PFSK-1 (cell line): ENCODE data around the gene PDE4B.

ENCODE experiments used
- FOXP2 ChIP-seq: optimal IDR thresholded peaks from 2 replicates; pipeline ENCODE3; 2011; ENCODE audit warnings: borderline replicate concordance, control low read depth, inconsistent platforms; ENCODE audit not compliant: insufficient read depth; ENCODE audit errors: extremely low read length, extremely low read depth
- POLR2AphosphoS5 ChIP-seq: IDR thresholded peaks from 2 replicates; pipeline ENCODE4 v1.6.1; 2012; ENCODE audit warnings: low read depth, mild to moderate bottlenecking, control low read depth, low read length, moderate library complexity
- TF ChIP-seq, protein P1 (sequence below), 2 experiments: IDR thresholded peaks; 2 replicates each; pipeline versions ENCODE4 v1.6.1 to v1.8.0; 2011 to 2012; ENCODE audit warnings: low read depth in 2 of 2, low read length in 2 of 2, control low read depth in 1 of 2, inconsistent platforms in 1 of 2, mild to moderate bottlenecking in 1 of 2, moderate library complexity in 1 of 2; ENCODE audit not compliant: insufficient read depth in 1 of 2

- TF ChIP-seq POLR2AphosphoS5 (no peak), FOXP2 (no peak)
- TF ChIP-seq, protein P1, sequence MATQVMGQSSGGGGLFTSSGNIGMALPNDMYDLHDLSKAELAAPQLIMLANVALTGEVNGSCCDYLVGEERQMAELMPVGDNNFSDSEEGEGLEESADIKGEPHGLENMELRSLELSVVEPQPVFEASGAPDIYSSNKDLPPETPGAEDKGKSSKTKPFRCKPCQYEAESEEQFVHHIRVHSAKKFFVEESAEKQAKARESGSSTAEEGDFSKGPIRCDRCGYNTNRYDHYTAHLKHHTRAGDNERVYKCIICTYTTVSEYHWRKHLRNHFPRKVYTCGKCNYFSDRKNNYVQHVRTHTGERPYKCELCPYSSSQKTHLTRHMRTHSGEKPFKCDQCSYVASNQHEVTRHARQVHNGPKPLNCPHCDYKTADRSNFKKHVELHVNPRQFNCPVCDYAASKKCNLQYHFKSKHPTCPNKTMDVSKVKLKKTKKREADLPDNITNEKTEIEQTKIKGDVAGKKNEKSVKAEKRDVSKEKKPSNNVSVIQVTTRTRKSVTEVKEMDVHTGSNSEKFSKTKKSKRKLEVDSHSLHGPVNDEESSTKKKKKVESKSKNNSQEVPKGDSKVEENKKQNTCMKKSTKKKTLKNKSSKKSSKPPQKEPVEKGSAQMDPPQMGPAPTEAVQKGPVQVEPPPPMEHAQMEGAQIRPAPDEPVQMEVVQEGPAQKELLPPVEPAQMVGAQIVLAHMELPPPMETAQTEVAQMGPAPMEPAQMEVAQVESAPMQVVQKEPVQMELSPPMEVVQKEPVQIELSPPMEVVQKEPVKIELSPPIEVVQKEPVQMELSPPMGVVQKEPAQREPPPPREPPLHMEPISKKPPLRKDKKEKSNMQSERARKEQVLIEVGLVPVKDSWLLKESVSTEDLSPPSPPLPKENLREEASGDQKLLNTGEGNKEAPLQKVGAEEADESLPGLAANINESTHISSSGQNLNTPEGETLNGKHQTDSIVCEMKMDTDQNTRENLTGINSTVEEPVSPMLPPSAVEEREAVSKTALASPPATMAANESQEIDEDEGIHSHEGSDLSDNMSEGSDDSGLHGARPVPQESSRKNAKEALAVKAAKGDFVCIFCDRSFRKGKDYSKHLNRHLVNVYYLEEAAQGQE (IDR thresholded peaks at IDR 0.05; ENCODE audit: insufficient read depth in 1 of 2, low read depth in 2 of 2, low read length in 2 of 2): no peak
These were observed 622.6 kb downstream of the PDE4B start for GRCh38 chr1:66415281-66415680.
